Erythroblast (primary cell): Measurements from ENCODE around the gene MAD1L1.

Source experiments
- GATA1 ChIP-seq: IDR thresholded peaks from 2 replicates; pipeline ENCODE4 v1.6.1; 2011; ENCODE audit warnings: low read depth, mild to moderate bottlenecking, control low read depth, low read length, moderate library complexity
- POLR2A ChIP-seq: IDR thresholded peaks from 2 replicates; pipeline ENCODE4 v1.6.1; 2011; ENCODE audit warnings: mild to moderate bottlenecking, low read length

DNA sequence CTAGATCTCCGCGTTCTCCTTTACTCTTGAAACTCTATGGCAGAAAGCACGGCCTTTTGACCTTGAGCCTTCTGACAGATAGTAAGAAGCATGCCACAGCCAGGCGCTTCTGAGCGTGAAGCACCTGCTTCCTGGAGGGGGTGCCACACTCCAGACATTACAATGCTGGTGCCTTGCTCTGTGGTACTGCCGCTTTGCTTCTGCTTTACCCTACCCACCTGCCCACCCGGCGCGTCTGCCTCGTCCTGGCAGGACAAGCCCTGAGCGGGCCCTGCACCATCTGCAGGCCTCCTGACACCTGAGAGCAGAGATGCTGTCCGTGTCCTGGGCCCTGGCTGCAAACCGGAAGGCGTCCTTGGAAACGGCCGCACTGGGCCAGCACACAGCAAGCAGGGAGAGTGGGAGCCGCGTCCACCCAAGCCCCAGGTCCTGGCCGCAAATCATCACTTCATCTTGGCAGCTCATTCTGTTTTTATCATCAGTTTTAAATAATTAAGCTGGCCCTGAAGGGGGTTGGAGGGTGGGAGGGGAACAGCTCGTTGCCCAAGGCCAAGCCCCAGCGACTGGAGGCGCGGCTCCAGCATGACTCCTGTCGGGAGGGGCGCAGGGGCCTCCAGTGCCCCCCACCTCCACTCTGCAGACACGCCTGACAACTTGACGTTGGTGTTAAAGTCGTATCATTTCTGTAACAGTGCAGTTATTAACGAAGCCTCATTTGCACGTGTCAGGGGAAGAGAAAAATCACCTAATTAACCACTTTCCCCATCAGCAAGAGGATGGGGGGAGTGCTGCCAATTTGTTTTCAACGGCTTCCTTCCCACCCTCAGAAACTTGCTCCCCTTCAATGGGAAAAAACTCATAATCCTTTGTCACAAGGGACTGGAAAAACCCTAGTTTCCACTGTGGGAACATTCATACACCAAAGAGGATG lies 132.2 kb downstream of the MAD1L1 start:
- TF ChIP-seq POLR2A: no peak
- TF ChIP-seq GATA1: no peak
